Stimulated activated CD8-positive, alpha-beta memory T cell treated with anti-CD3 and anti-CD28 coated beads, Interleukin-2, amount 100 ng/mL, for 48 hours (primary cell): ENCODE data around the gene KRT80.

Source experiments
- DNase-seq, 2 donors: peaks; one replicate each; pipeline ENCODE4 v3.0.0-alpha.2; 2020; ENCODE audit warnings: low read depth in 2 of 2

KRT80 gene

GRCh38 chr12:52198454-52199215 is 6.8 kb upstream of the KRT80 start:
- no peak for DNase-seq

- DNase-seq = no peak
These were observed 5.8 kb upstream of the KRT80 start for GRCh38 chr12:52197371-52198231.

- no peak for DNase-seq
These were observed 3.4 kb upstream of the KRT80 start for GRCh38 chr12:52195065-52195730.

DNA sequence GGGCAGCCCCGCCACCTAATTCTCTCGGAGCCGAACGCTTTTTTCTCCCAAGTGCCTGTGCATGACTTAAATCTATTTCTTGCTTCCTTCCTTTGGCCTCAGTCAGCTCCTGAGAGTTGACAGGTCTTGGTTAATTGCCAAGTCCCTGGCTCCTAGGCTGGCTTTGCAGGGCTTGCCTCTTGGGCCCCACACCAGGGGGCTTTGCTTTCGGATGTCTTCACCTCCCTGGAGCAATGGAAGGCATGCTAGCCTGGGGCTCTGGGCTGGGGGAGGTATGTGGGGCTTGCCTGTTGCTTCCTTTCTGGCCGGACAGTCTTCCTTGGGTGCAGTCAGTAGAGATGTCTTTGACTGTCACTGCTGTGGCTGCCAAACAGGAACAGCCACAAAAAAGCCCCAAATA is 2.2 kb upstream of the KRT80 start:
- DNase-seq = no peak

DNA sequence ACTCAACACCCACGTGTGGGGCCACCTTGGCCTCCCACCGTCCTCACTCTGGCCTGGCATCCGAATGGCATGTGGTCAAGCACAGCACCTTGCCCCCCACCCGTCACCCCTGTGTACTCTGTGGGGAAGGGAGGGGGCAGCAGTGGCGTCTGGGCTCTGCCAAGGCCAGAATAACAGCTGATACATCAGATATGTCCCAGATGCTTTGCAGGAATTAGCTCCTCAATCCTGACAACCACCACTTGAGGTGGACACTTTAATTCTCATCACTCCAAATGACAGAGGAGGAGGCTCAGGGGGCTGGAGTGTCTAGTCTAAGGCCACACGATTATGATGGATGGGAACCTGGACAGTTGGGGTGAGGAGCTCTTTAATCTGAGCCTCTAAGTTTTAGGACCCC is 1.7 kb upstream of the KRT80 start:
- no peak for DNase-seq

- no peak for DNase-seq
These were observed 719 bp downstream of the KRT80 start for GRCh38 chr12:52190860-52191729.

DNA sequence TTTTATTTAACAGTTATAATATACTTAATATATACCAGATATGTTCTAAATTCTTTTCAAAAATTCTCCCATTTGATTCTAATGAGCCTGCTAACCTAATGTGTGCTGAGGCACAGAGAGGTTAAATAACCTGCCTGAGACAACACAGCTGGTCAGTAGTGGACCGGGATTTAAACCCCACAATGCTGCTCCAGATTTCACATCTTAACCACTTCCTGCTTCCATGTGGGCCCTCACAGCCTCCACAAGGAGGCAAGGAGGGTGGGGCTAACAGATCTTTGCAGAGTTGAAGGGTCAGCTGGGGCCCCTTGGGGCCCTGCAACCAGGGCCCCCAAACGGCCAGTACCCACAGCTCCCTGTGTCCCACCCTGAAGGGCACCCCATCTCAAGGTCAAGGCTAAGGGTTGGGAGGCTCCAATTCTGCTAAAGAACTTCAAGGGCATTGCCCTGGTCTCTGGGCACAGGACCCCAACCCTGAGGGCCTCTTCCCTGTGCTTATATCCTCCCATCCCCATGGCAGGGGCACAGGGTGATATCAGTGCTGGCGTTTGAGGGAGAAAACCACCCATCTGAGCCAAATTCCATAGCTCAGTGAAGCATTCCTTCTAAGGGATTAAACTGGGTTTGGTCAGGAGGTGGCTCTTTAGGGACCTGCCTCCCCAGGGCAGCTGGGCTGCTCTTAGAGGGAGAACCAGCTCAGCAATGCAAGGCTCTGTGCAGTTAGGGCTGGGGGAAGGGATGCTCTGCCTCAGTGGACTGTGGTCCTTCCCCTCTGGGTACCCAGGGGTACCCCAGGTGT is 2.2 kb downstream of the KRT80 start:
- DNase-seq = no peak

DNA sequence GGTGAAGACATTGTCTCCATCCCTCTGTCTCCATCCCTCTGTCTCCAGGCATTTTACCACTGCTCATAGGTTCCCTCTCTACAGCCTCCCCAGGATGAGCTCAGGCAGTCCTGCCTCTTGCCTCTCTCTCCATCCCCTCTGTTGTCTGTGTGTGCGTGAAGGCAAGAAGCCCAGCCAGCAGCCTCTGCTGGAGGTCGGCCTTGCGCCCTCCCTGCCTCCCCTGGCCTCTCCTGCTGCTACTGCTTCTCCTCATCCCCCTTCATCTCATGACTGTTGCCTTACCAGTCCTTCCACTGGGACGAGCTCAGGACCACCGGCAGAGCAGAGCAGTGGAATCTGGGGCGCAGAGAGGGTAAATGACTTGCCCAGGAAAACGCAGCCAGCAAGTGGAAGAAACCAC is 3.2 kb downstream of the KRT80 start:
- no peak for DNase-seq

DNA sequence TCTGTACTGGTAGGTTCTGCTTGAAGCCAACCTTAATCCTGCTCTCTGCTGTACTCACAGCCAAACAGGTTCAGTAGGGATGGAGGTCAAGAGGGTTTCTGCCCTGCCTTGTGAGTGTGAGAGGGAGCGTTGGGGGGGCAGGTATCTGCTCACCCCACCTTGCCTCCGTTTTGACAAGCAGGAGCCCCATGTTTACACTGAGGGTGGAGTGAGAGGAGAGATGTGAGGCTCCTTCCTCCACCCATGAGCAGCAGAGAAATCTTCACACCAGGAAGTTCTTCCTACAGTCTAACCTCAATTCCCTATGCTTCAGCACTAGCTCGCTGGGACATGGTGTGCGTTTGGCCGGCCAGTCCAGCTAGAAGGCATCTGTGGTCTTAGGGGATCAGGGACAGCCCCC is 4.2 kb downstream of the KRT80 start:
- no peak for DNase-seq

GRCh38 chr12:52187206-52187605 is 4.6 kb downstream of the KRT80 start:
- DNase-seq = no peak

GRCh38 chr12:52186118-52186840 is 5.5 kb downstream of the KRT80 start:
- DNase-seq = no peak

GRCh38 chr12:52185400-52185967 is 6.3 kb downstream of the KRT80 start:
- no peak for DNase-seq

DNA sequence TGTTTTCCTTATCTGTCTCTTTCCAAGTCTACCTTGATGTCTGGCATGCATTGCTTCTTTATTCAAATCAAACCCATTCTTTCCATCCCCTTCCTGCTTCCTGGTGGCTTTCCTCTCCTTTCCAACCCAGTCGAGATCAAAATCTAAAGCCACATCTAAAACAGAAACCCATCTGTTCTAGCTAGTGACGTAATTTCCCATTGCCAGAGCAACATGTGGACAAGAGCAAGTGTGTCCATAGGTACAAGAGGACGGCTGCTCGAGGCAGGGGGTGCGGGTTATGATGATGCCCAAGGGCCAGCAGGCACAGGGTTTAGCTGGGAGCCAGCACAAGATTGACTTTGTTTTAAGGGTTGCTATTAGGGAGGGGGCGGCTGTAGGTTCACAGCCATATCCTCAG is 7.0 kb downstream of the KRT80 start:
- DNase-seq = no peak

GRCh38 chr12:52183971-52184370 is 7.8 kb downstream of the KRT80 start:
- DNase-seq = no peak

DNA sequence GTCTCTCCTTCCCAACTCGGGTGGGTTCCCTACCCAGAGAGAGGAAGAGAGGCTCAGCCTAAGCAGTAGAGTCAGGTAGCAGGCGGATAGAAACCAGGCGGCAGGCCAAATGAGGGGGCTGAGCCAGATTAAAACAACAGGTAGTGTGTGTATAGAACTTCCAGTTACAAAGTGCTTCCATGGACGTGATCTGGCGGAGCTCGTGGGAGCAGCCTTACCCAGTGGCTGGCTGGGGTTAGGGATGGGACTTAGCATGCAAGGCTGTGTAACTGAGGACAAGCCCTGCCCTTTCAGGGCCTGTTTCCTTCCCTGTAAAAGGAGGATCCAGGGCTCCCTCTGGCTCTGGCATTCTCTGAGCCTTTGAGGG is 8.3 kb downstream of the KRT80 start:
- no peak for DNase-seq

GRCh38 chr12:52182898-52183543 is 8.8 kb downstream of the KRT80 start:
- no peak for DNase-seq

DNA sequence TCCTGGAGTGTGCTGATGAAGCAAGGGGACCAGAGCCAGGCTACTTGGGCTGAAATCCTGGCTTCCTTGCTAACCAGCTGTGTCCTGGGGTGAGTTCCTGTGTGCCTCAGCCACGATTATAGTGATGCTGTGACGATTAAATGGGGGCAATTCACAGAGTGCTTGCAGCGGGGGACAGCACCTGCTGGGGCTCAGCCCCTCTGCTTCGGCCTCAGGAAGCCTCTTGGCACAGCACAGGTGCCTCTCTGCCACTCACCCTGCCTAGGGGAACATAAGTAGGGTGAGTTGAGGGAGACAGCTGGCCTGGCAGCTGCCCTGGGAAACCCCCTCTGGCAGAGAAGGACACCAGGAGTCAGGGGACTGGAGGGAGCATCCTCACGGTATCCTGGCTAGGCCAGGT is 9.4 kb downstream of the KRT80 start:
- DNase-seq = no peak

- DNase-seq = no peak
These were observed 10.1 kb downstream of the KRT80 start for GRCh38 chr12:52181746-52182145.

DNA sequence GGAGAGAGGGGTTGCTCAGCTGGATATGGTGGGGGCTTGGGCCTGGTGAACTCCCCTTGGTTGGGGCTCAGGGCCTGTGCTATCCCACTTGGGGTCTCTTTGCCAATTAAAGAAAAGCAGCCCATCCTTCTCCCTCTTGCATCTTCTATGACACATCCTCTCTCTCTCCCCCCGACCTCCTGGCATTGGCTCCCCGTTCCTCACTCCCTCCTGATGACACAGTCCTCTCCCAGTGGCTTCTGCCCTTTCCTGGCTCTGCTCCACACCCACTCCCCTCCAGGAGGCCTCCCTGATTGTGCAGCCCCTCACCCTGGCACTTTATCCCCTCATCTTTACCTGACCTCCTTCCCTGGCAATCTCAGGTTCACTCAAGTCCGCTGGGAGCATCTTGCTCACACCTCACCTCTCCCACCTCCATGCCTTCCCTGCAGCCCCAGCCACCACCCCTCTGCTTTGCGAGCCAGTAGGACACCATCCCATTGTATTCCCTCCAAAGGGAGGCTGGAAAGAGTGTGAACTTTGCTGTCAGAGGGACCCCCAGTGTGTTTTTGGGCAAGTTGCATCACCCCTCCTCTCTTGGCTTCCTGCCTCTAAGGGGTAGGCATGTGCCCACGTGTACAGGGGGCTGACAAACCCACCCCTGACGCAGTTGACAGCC is 10.7 kb downstream of the KRT80 start:
- DNase-seq = no peak
